ENCODE results near the gene XYLT1.

DNA sequence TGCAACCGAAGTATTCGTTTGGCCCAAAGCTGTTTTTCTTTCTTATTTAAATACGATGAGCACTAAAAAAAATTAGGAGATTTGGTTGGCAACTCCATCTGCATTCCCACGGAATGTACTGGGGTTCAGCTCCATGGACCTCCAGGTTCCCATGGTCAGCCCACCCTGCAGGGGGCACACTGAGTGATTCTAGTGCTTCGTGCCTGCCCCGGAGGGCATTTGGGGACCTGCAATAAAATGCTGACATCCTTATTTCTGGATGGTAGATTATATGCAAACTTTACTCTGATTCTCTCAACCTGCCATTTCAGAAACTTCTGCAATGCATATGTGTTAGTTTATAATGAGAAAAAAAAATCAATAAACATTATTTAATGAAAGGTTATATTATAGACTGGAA, 339.4 kb downstream of the XYLT1 start:
- TF ChIP-seq, protein P1, sequence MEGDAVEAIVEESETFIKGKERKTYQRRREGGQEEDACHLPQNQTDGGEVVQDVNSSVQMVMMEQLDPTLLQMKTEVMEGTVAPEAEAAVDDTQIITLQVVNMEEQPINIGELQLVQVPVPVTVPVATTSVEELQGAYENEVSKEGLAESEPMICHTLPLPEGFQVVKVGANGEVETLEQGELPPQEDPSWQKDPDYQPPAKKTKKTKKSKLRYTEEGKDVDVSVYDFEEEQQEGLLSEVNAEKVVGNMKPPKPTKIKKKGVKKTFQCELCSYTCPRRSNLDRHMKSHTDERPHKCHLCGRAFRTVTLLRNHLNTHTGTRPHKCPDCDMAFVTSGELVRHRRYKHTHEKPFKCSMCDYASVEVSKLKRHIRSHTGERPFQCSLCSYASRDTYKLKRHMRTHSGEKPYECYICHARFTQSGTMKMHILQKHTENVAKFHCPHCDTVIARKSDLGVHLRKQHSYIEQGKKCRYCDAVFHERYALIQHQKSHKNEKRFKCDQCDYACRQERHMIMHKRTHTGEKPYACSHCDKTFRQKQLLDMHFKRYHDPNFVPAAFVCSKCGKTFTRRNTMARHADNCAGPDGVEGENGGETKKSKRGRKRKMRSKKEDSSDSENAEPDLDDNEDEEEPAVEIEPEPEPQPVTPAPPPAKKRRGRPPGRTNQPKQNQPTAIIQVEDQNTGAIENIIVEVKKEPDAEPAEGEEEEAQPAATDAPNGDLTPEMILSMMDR (IDR thresholded peaks at IDR 0.05), result no peak
- TF ChIP-seq POLR2AphosphoS5 (IDR thresholded peaks at IDR 0.05; ENCODE audit: insufficient read depth in 1 of 2, low read depth in 1 of 2) (no peak), POLR2A (IDR thresholded peaks at IDR 0.05) (no peak)

Data from vagina (tissue), 2 donors.